HepG2 (cell line): Measurements from ENCODE around the gene AQP10. TPM values are rescaled to one million over a fixed set of nuclear protein-coding genes. Genes with fewer than 3 reads are reported as not detected.

Experiments used
- HNRNPUL1 ChIP-seq: fragments of 200-400 bp; formaldehyde crosslinking; IDR thresholded peaks from 2 replicates; pipeline ENCODE4 v1.6.1; 2017; ENCODE audit warnings: low read depth, mild to moderate bottlenecking, low read length, moderate library complexity
- KAT7 ChIP-seq: IDR thresholded peaks from 2 replicates; pipeline ENCODE4 v1.6.1; 2018; ENCODE audit warnings: borderline replicate concordance, missing compliant biosample characterization
- KMT2B ChIP-seq: IDR thresholded peaks from 2 replicates; pipeline ENCODE4 v1.6.1; 2016; ENCODE audit warnings: missing genetic modification reagents, missing compliant biosample characterization
- MYPOP ChIP-seq: sonication (generic); formaldehyde crosslinking; IDR thresholded peaks from 2 replicates; pipeline ENCODE4 v1.8.1; 2023; ENCODE audit warnings: mild to moderate bottlenecking, moderate library complexity, missing genetic modification reagents
- PCBP1 ChIP-seq: fragments of 200-400 bp; formaldehyde crosslinking; IDR thresholded peaks from 2 replicates; pipeline ENCODE4 v1.6.1; 2017; ENCODE audit warnings: mild to moderate bottlenecking, low read depth, low read length, borderline replicate concordance
- SALL1 ChIP-seq: sonication (generic); formaldehyde crosslinking; IDR thresholded peaks from 2 replicates; pipeline ENCODE4 v1.8.0; 2022; ENCODE audit warnings: mild to moderate bottlenecking, missing genetic modification reagents
- TERF1 ChIP-seq: sonication (generic); formaldehyde crosslinking; IDR thresholded peaks from 2 replicates; pipeline ENCODE4 v1.8.0; 2022; ENCODE audit warnings: mild to moderate bottlenecking, missing genetic modification reagents, moderate library complexity
- TRIM22 ChIP-seq: fragments of 450-650 bp; IDR thresholded peaks from 2 replicates; pipeline ENCODE4 v1.6.1; 2017
- WIZ ChIP-seq: sonication (generic); formaldehyde crosslinking; IDR thresholded peaks from 2 replicates; pipeline ENCODE4 v1.5.1; 2020; ENCODE audit warnings: mild to moderate bottlenecking, missing genetic modification reagents
- ZNF44 ChIP-seq: sonication (generic); formaldehyde crosslinking; IDR thresholded peaks from 2 replicates; pipeline ENCODE4 v1.5.1; 2020; ENCODE audit warnings: mild to moderate bottlenecking, missing genetic modification reagents
- ZNF564 ChIP-seq: sonication (generic); formaldehyde crosslinking; IDR thresholded peaks from 2 replicates; pipeline ENCODE4 v1.8.1; 2023; ENCODE audit warnings: mild to moderate bottlenecking, missing genetic modification reagents
- ZNF780A ChIP-seq: sonication (generic); formaldehyde crosslinking; IDR thresholded peaks from 2 replicates; pipeline ENCODE4 v1.8.0; 2022; ENCODE audit warnings: mild to moderate bottlenecking, missing genetic modification reagents, moderate library complexity
- polyA plus RNA-seq, 8 experiments: library from polyadenylated mRNA; depleted of rRNA in 3 of 8; stranded (reverse) in 7 of 8; unstranded in 1 of 8; fragments of >200 nt; fragmentation: Illumina TruSeq in 4 of 8; extraction: Trizol in 4 of 8; gene quantifications; 2 replicates each; pipeline versions ENCODE4 v1.2.1 to v1.2.3, GENCODE V29; 2011 to 2016; ENCODE audit warnings: low read depth in 4 of 8, missing spikeins in 1 of 8, mixed read lengths in 1 of 8; ENCODE audit not compliant: insufficient read depth in 1 of 8
- total RNA-seq, 5 experiments: library from RNA; depleted of rRNA; stranded (reverse); fragments of >200 nt; fragmentation: Illumina TruSeq; extraction: Trizol; gene quantifications; 2 replicates each; pipeline ENCODE4 v1.2.3, GENCODE V29; 2016; ENCODE audit warnings: low read depth in 1 of 5
- TF ChIP-seq, protein P1 (sequence below): sonication (generic); formaldehyde crosslinking; IDR thresholded peaks from 2 replicates; pipeline ENCODE4 v1.4.0; 2020; ENCODE audit warnings: missing genetic modification reagents, mild to moderate bottlenecking, borderline replicate concordance
- TF ChIP-seq, protein P2 (sequence below): sonication (generic); formaldehyde crosslinking; IDR thresholded peaks from 2 replicates; pipeline ENCODE4 v1.5.0; 2020; ENCODE audit warnings: missing genetic modification reagents
- TF ChIP-seq, protein P3 (sequence below): sonication (generic); formaldehyde crosslinking; IDR thresholded peaks from 2 replicates; pipeline ENCODE4 v1.4.0; 2020; ENCODE audit warnings: missing genetic modification reagents
- TF ChIP-seq, protein P4 (sequence below): sonication (generic); formaldehyde crosslinking; IDR thresholded peaks from 2 replicates; pipeline ENCODE4 v1.5.1; 2020; ENCODE audit warnings: missing genetic modification reagents, mild to moderate bottlenecking, borderline replicate concordance

The AQP10 gene
- total and polyA plus RNA-seq, 2 of the 13 experiments (the other 11 are each of a cell fraction or from before 2014, with no cell fraction given): 0.30 TPM; not detected in 1

DNA sequence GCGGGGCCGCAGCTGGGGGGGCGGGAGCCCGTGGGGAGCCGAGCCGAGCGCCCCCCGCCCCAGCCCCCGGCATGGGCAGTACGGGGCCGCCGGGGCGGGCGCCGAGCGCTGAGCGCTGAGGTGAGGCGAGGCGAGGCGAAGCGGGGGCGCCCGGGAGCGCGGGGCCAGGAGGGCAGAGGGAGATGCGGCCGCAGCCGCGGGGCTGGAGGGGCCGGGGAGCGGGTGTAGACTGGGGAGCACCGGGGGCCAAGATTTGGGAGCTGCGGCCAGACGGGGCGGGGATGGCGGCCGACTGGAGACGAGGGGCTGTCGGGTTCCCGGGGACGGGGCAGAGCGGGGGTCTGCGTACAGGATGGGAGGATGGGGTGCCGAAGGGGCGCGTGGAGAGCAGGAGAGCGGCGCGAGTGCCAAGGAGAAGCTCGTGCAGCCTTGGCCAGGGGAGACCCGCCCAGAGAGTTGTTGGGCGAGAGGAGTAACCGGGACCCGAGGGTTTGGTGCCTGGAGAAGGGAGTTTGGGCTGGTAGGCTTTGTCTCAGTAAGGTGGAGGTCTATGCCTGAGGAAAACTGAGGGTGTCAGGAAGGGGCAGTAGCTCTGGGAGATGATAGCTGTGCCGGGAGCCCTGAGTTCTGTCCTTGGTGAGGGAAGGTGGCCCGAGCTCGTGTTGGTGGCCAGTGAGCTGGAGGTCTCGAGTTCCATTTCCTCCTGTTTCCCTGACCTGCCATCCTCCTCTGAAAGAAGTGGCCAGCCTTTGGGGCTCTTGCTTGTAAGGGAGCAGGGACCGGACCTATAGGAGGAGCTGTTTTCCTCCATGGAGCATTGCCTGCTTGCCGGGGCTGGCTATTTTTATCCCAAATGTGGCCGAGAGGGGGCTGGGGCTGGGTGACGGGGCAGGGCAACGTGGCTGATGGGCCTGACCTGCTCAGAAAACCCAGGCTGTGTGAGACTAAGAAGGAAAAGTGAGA is 5.0 kb downstream of the AQP10 start (continued):
- TF ChIP-seq HNRNPUL1: no peak
- TF ChIP-seq ZNF780A (CRISPR knock-in tag): no peak
- TF ChIP-seq, protein P1, sequence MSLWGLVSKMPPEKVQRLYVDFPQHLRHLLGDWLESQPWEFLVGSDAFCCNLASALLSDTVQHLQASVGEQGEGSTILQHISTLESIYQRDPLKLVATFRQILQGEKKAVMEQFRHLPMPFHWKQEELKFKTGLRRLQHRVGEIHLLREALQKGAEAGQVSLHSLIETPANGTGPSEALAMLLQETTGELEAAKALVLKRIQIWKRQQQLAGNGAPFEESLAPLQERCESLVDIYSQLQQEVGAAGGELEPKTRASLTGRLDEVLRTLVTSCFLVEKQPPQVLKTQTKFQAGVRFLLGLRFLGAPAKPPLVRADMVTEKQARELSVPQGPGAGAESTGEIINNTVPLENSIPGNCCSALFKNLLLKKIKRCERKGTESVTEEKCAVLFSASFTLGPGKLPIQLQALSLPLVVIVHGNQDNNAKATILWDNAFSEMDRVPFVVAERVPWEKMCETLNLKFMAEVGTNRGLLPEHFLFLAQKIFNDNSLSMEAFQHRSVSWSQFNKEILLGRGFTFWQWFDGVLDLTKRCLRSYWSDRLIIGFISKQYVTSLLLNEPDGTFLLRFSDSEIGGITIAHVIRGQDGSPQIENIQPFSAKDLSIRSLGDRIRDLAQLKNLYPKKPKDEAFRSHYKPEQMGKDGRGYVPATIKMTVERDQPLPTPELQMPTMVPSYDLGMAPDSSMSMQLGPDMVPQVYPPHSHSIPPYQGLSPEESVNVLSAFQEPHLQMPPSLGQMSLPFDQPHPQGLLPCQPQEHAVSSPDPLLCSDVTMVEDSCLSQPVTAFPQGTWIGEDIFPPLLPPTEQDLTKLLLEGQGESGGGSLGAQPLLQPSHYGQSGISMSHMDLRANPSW (CRISPR knock-in tag): no peak
- no peak for TF ChIP-seq TERF1 (CRISPR knock-in tag)
- no peak for TF ChIP-seq WIZ (CRISPR knock-in tag)
- TF ChIP-seq ZNF564 (CRISPR knock-in tag): no peak
- TF ChIP-seq, protein P2, sequence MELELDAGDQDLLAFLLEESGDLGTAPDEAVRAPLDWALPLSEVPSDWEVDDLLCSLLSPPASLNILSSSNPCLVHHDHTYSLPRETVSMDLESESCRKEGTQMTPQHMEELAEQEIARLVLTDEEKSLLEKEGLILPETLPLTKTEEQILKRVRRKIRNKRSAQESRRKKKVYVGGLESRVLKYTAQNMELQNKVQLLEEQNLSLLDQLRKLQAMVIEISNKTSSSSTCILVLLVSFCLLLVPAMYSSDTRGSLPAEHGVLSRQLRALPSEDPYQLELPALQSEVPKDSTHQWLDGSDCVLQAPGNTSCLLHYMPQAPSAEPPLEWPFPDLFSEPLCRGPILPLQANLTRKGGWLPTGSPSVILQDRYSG (CRISPR knock-in tag): no peak
- TF ChIP-seq KAT7: no peak
- no peak for TF ChIP-seq ZNF44
- TF ChIP-seq, protein P3, sequence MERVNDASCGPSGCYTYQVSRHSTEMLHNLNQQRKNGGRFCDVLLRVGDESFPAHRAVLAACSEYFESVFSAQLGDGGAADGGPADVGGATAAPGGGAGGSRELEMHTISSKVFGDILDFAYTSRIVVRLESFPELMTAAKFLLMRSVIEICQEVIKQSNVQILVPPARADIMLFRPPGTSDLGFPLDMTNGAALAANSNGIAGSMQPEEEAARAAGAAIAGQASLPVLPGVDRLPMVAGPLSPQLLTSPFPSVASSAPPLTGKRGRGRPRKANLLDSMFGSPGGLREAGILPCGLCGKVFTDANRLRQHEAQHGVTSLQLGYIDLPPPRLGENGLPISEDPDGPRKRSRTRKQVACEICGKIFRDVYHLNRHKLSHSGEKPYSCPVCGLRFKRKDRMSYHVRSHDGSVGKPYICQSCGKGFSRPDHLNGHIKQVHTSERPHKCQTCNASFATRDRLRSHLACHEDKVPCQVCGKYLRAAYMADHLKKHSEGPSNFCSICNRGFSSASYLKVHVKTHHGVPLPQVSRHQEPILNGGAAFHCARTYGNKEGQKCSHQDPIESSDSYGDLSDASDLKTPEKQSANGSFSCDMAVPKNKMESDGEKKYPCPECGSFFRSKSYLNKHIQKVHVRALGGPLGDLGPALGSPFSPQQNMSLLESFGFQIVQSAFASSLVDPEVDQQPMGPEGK (CRISPR knock-in tag): peak; percentile 29; the same call in 1 of the 2 replicates
- no peak for TF ChIP-seq KMT2B
- TF ChIP-seq MYPOP: no peak
- no peak for TF ChIP-seq PCBP1
- no peak for TF ChIP-seq TRIM22
- TF ChIP-seq, protein P4, sequence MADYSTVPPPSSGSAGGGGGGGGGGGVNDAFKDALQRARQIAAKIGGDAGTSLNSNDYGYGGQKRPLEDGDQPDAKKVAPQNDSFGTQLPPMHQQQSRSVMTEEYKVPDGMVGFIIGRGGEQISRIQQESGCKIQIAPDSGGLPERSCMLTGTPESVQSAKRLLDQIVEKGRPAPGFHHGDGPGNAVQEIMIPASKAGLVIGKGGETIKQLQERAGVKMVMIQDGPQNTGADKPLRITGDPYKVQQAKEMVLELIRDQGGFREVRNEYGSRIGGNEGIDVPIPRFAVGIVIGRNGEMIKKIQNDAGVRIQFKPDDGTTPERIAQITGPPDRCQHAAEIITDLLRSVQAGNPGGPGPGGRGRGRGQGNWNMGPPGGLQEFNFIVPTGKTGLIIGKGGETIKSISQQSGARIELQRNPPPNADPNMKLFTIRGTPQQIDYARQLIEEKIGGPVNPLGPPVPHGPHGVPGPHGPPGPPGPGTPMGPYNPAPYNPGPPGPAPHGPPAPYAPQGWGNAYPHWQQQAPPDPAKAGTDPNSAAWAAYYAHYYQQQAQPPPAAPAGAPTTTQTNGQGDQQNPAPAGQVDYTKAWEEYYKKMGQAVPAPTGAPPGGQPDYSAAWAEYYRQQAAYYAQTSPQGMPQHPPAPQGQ: no peak
- 0 out of 2 replicates have a peak, but pooled peaks have one; percentile 17 for TF ChIP-seq SALL1 (CRISPR knock-in tag)
